ENCODE results near the gene SOAT1. TPM values are rescaled to one million over a fixed set of nuclear protein-coding genes. Genes with fewer than 3 reads are reported as not detected.

The SOAT1 gene
- polyA plus RNA-seq, 12 donors = 8.5 to 13.5 (median 11.3) TPM; not detected in 1

- DNase-seq = no peak
These were observed 8.5 kb downstream of the SOAT1 start for GRCh38 chr1:179302070-179302469.

GRCh38 chr1:179303200-179303785 lies 9.7 kb downstream of the SOAT1 start:
- DNase-seq = no peak

GRCh38 chr1:179305450-179305849 lies 11.9 kb downstream of the SOAT1 start:
- no peak for DNase-seq

- no peak for DNase-seq
These were observed 16.7 kb downstream of the SOAT1 start for GRCh38 chr1:179310291-179310690.

GRCh38 chr1:179310721-179311120 lies 17.1 kb downstream of the SOAT1 start:
- DNase-seq = no peak

GRCh38 chr1:179311149-179311700 lies 17.6 kb downstream of the SOAT1 start:
- DNase-seq = no peak

- no peak for DNase-seq
These were observed 19.4 kb downstream of the SOAT1 start for GRCh38 chr1:179313004-179313403.

GRCh38 chr1:179314928-179315327 lies 21.3 kb downstream of the SOAT1 start:
- DNase-seq = no peak

GRCh38 chr1:179318491-179318890 lies 24.9 kb downstream of the SOAT1 start:
- no peak for DNase-seq

GRCh38 chr1:179321533-179322216 lies 28.1 kb downstream of the SOAT1 start:
- no peak for DNase-seq

GRCh38 chr1:179322557-179322956 lies 29.0 kb downstream of the SOAT1 start:
- peak; percentile 4 for DNase-seq

- no peak for DNase-seq
These were observed 29.8 kb downstream of the SOAT1 start for GRCh38 chr1:179323436-179323835.

GRCh38 chr1:179325836-179326235 lies 32.2 kb downstream of the SOAT1 start:
- DNase-seq = no peak

GRCh38 chr1:179326746-179327145 lies 33.1 kb downstream of the SOAT1 start:
- no peak for DNase-seq

GRCh38 chr1:179327196-179327595 lies 33.6 kb downstream of the SOAT1 start:
- DNase-seq = no peak

- no peak for DNase-seq
These were observed 34.1 kb downstream of the SOAT1 start for GRCh38 chr1:179327679-179328078.

- DNase-seq = no peak
These were observed 36.3 kb downstream of the SOAT1 start for GRCh38 chr1:179329862-179330261.

- no peak for DNase-seq
These were observed 40.8 kb downstream of the SOAT1 start for GRCh38 chr1:179334440-179334839.

GRCh38 chr1:179337288-179337687 lies 43.7 kb downstream of the SOAT1 start:
- DNase-seq = no peak

- DNase-seq = no peak
These were observed 44.5 kb downstream of the SOAT1 start for GRCh38 chr1:179337942-179338560.

GRCh38 chr1:179340918-179341317 lies 47.3 kb downstream of the SOAT1 start:
- DNase-seq = no peak

GRCh38 chr1:179341943-179342547 lies 48.4 kb downstream of the SOAT1 start:
- DNase-seq = no peak
